ENCODE measurements around the gene ARHGDIA. TPM values are rescaled to one million over a fixed set of nuclear protein-coding genes. Genes with fewer than 3 reads are reported as not detected.
"Not testable (repeated sequence)": the region's sequence is repeated elsewhere in the genome, so short reads cannot be mapped to it uniquely, and the experiment has no call there.

The ARHGDIA gene
- polyA plus RNA-seq, 6 donors from 2014 or later, result 42.9 to 116 (median 78.3) TPM

DNA sequence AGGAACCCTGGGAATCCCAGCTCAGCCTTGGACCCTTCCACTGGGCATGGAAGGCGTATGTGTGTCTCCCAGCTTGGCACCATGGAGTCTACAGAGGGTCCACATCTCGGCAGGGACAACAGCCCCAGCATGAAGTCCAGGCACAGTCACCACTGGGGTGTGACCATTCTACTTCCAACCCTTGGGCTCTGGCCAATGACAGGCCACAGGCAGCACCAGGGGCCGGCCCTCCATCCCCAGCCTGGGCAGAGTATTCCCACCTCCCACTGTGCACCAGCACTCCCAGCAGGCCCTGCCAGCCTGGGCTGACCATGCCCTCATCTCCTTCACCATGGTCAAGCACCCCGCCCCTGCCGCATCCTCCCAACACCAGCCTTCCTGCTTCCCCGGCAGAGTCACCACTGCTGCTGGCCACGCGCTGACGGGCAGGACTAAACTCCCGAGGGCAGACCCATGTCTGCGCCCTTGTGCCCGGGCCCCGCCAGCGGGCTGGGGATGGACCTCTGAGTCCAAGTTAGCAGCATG is 26.7 kb downstream of the ARHGDIA start:
- H3K36me3 Mint-ChIP-seq, result no peaks in the 10 kb centered on the region
- no peak for ATAC-seq (ENCODE audit: low read depth in 2 of 2)

DNA sequence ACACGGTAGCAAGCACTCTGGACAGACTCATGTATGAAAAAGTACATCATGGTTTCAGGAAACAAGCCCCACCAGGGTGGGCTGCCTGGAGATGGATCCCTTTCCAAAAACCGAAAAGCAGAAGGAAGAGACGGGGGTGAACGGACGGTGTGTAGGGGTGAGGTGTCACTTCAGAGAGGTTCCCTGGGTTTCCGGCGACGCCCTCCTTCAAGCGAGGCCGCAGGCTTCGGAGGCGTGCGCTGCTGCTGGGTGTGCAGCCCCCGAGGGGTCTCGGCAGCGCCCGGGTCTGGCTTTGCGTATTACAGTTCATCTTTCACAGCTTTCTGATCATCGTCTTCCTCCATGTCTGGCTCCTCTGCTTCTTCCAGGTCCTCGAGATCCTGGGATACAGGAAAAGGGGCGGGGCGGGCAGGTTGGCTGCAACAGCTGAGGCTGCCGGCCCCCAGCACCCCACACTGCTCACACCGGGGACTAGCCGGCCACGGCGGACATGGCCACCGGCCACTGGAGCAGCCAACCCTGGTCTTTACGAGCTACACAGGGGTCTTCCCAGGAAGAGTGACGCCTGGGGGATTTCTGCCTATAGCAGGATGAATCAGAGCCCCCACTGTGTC is 27.3 kb downstream of the ARHGDIA start:
- H3K4me3 Mint-ChIP-seq, result no peak overlapping the region
- ATAC-seq (ENCODE audit: low read depth in 2 of 2), result no peak
- DNase-seq, result no peak
- H3K36me3 Mint-ChIP-seq, result no peaks in the 10 kb centered on the region
- H3K27ac Mint-ChIP-seq, result no peak overlapping the region
- H3K4me1 Mint-ChIP-seq, result no peaks in the 10 kb centered on the region
- H3K27me3 Mint-ChIP-seq, result no peaks in the 10 kb centered on the region
- no peaks in the 10 kb centered on the region for H3K9me3 Mint-ChIP-seq

More for the DNA sequence above, 26.7 kb downstream of the ARHGDIA start:
- Mint-ChIP-seq H3K9me3 (no peaks in the 10 kb centered on the region), H3K4me1 (no peaks in the 10 kb centered on the region), H3K27me3 (no peaks in the 10 kb centered on the region), H3K27ac (no peak overlapping the region), H3K4me3 (no peak overlapping the region)
- DNase-seq, result no peak

DNA sequence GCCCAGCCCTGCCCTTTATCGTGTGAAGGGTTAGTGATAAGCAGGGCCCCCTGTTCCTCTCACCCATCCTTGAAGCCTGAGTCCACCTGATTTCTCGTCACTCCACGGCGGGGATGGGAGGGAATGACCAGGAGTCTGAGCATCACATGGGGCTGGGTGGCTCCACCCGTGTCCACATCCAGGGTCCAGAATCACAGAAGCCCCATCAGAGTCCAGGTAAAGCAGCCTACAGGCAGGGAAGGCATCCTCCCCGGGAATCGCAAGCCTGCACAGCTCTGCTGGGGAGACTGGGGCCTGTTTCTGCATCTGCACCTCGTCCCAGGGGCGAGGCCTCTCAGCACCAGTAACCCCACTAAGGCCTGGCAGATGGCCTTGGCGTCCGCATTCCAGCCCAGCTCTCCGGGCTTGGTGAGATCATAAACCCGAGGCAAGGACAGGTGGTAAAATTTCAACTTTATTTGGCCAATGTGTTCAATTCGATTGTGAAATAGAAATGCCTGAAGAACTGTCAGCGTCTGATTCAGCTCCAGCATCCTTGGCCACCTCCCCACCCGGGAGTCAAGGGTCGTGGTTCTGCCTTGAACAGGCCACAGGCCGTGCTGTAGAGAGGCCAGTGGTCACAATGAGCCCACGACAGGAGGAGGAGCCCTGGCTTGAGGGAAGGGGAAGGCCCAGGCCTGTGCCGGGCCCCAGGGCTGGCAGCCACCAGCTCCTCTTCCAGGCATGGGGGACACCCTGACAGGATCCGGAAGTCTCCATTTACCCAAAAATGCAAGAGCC is 28.2 kb downstream of the ARHGDIA start:
- Mint-ChIP-seq H3K27ac (peak overlapping the region in 1 of 6 donors; percentile 20), H3K4me1 (no peaks in the 10 kb centered on the region), H3K4me3 (no peak overlapping the region), H3K9me3 (no peaks in the 10 kb centered on the region), H3K27me3 (no peaks in the 10 kb centered on the region), H3K36me3 (no peaks in the 10 kb centered on the region)
- no peak for DNase-seq
- ATAC-seq (ENCODE audit: low read depth in 2 of 2), result no peak

DNA sequence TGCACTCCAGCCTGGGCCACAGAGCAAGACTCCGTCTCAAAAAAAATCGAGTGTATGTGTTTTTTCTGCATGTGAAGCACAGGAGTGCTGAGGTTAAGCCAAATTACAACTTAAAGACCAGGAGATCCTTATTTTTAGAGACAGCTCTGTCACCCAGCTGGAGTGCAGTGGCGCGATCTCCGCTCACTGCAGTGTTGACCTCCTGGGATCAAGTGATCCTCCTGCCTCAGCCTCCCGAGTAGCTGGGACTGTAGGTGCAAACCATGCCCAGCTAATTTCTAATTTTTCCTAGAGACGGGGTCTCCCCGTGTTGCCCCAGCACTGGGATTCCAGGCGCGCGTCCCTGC is 28.8 kb downstream of the ARHGDIA start:
- ATAC-seq (ENCODE audit: low read depth in 2 of 2), result no peak
- Mint-ChIP-seq H3K4me1 (no peaks in the 10 kb centered on the region), H3K27ac (no peak overlapping the region), H3K4me3 (no peak overlapping the region), H3K9me3 (no peaks in the 10 kb centered on the region), H3K27me3 (no peaks in the 10 kb centered on the region), H3K36me3 (no peaks in the 10 kb centered on the region)
- no peak for DNase-seq

DNA sequence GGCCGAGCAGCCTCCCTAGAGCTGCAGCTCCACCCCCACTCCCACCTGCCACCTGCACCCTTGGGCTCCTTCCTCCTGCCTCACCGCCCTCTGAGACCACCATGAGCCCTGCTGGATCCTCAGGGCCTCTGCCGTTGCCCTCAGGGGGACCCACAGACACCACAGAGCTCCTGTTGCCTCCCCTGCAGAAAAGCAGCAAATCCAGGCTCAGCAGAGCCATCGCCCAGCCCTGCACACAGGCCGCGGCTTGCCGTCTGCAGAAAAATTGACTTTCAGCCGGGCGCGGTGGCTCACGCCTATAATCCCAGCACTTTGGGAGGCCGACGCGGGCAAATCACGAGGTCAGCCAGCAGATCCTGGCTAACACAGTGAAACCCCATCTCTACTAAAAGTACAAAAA is 29.3 kb downstream of the ARHGDIA start:
- Mint-ChIP-seq H3K4me3 (no peak overlapping the region), H3K4me1 (no peaks in the 10 kb centered on the region), H3K9me3 (no peaks in the 10 kb centered on the region), H3K27me3 (no peaks in the 10 kb centered on the region), H3K27ac (no peak overlapping the region), H3K36me3 (no peaks in the 10 kb centered on the region)
- DNase-seq (no peak), ATAC-seq (ENCODE audit: low read depth in 2 of 2) (no peak)

DNA sequence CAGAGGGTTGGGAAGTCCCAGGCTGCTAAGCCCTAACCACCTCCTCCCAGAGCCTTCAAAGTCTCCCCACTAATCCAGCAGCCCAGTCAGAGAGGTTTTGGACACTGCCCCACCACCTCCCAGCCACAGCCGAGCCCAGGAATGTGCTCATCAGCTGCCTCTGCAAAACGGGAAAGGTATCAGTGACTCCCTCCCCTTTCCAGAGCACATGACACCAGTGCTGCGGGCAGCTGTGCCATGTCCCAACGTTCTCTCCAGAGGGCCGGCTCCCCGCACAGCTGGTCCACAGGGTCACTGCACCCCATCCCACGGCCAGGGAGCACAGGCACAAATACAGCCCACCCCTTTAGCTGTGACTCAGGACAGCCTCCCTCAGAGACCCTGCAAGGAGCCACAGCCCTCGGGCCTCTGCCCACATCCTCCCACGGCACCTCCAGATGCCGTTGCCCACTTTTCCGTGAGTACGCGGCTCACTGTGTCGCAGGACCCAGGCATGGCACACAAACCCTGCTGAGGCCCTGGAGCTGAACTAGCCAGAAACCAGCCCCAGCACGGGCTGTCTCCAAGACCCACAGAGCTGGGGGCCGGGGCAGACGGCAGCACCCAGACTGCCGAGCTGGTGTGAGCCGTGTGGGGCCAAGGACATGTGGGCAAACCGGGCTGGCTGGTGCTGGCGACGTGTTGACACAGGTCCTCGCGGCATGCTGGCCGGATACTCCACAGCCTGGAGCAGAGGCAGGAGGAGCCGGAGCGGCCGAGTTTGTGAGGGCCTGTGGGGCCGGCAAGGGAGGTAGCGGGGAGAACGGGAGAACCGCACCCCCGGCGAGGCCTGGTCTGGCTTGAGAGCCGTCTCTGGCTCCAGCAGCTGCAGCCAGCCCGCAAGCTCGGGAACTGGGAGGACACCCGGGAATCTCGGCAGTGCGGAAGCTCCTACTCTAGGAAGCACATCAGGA is 30.0 kb downstream of the ARHGDIA start:
- ATAC-seq (ENCODE audit: low read depth in 2 of 2) (no peak), DNase-seq (no peak)
- no peak overlapping the region for H3K4me3 Mint-ChIP-seq
- H3K27me3 Mint-ChIP-seq, result no peaks in the 10 kb centered on the region
- no peaks in the 10 kb centered on the region for H3K9me3 Mint-ChIP-seq
- H3K36me3 Mint-ChIP-seq, result no peaks in the 10 kb centered on the region
- no peak overlapping the region for H3K27ac Mint-ChIP-seq
- no peaks in the 10 kb centered on the region for H3K4me1 Mint-ChIP-seq

DNA sequence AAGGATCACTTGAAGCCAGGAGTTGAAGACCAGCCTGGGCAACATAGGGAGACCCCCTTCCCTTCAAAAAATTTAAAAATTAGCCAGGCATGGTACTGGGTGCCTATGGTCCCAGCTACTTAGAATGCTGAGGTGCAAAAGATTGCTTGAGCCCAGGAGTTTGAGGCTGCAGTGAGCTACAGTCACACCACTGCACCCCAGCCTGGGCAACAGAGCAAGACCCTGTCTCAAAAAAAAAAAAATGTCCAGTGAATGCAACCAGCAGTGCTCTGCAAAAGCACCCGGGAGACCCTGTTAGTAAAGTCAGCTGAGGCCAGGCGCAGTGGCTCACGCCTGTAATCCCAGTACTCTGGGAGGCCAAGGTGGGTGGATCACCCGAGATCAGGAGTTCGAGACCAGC is 31.1 kb downstream of the ARHGDIA start:
- not testable (repeated sequence) for DNase-seq; H3K4me1 Mint-ChIP-seq; H3K36me3 Mint-ChIP-seq; ATAC-seq (ENCODE audit: low read depth in 2 of 2); H3K27me3 Mint-ChIP-seq; H3K4me3 Mint-ChIP-seq; H3K9me3 Mint-ChIP-seq
- H3K27ac Mint-ChIP-seq, result peak overlapping the region in 1 of 6 donors; percentile 58

DNA sequence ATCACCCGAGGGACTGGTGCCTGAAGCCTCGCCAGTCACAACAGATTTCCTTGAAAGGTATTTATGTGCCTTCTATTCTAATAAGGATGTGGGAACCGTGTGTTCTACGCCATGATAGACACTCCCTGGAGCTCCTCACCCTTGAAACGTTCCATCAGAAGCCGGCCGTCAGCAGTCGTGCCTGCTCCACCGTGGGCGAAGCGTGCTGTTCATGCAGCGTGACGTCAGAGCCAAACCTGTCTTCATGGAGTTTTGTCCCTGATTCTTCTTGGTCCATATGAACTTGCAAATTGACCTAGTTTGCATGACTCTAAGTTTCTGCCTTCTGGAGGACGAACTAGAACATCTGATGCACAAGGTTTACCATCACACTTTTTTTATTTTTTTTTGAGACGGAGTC is 31.8 kb downstream of the ARHGDIA start:
- no peaks in the 10 kb centered on the region for H3K9me3 Mint-ChIP-seq
- ATAC-seq (ENCODE audit: low read depth in 2 of 2), result no peak
- H3K4me3 Mint-ChIP-seq, result peak overlapping the region in 2 of 8 donors; percentile 3 to 50
- no peak for DNase-seq
- H3K27me3 Mint-ChIP-seq, result no peaks in the 10 kb centered on the region
- H3K27ac Mint-ChIP-seq, result no peak overlapping the region
- peaks cover 0 to 3% (median 0%) of the 10 kb centered on the region in 3 donors for H3K4me1 Mint-ChIP-seq
- no peaks in the 10 kb centered on the region for H3K36me3 Mint-ChIP-seq

DNA sequence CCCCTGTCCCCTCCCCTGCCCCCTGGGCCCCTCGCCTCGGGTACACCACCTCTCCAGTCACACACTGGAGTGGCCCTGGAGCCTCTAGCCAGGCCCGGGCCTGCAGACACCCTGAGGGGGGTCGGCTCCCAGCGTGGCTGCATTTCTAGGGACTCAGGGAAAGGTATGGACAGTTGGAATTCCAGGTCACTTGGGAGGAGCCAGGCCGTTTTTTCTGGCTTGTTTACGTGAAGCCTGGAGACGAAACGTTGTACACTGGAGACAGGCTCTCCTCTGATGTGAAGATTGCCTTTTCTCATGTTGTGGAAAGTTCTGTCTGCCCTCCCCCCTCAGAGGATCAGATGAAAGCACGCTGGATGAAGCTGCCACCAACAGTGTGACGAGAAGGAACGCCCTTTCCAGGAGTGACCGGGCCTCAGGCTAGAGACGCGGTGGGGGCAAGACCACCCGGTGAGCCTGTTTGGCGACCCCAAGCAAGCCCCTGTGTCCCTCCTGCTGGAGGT is 32.3 kb downstream of the ARHGDIA start:
- H3K27me3 Mint-ChIP-seq, result no peaks in the 10 kb centered on the region
- DNase-seq, result no peak
- H3K4me1 Mint-ChIP-seq, result peaks cover 0 to 4% (median 3%) of the 10 kb centered on the region in 3 donors
- ATAC-seq (ENCODE audit: low read depth in 2 of 2), result no peak
- peak overlapping the region in 1 of 8 donors; percentile 3 for H3K4me3 Mint-ChIP-seq
- H3K27ac Mint-ChIP-seq, result no peak overlapping the region
- H3K9me3 Mint-ChIP-seq, result no peaks in the 10 kb centered on the region
- H3K36me3 Mint-ChIP-seq, result no peaks in the 10 kb centered on the region

DNA sequence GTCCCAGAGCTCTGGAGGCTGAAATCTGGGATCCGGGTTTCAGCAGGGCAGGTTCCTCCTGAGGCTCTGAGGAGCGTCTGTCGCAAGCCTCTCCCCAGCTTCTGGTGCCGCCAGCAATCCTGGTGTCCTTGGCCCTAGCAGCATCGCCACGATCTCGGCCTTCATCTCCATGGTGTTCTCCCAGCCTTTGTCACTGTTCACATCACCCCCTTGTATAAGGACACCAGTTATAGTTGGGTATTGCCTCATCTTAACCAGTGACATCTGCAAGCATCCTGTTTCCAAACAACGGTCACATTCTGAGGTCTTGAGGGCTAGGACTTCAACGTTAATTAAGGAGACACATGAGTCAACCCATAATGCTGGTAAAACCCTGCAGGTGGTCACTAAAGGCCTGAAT is 33.5 kb downstream of the ARHGDIA start:
- ATAC-seq (ENCODE audit: low read depth in 2 of 2) (no peak), DNase-seq (no peak)
- Mint-ChIP-seq H3K27me3 (no peaks in the 10 kb centered on the region), H3K36me3 (no peaks in the 10 kb centered on the region), H3K4me1 (peaks cover under 1 to 7% (median 6%) of the 10 kb centered on the region in 3 donors), H3K27ac (no peak overlapping the region), H3K9me3 (no peaks in the 10 kb centered on the region), H3K4me3 (no peak overlapping the region)

DNA sequence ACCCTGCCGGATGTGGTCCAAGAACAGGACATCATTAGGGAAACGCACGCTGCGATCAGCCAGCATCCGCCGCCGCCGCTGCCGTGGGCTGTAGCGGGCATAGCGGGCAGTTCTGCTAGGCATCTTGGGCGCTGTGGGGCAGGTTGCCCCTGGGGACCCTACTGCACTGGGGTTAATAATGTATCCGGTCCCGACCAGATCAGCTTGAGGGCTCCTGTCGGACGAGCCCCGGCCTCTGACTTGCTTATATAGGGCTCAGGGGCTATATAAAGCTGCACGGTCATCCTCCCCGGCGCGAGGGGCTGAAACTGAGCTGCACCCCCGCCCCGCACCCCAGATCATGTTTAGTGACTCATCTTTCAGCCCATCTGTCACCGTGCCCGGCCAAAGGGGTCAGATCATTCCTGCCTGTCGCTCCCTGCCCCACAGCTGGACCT is 36.3 kb downstream of the ARHGDIA start, which contains the start of gene PPP1R27:
Gene PPP1R27, minus strand, starts transcription at position 220 of the 437 bp plus-strand sequence. Its CDS starts 97 bp downstream, at position 123.
- Mint-ChIP-seq H3K4me1 (peaks cover 16 to 22% (median 17%) of the 10 kb centered on the region in 3 donors), H3K9me3 (no peaks in the 10 kb centered on the region), H3K27me3 (no peaks in the 10 kb centered on the region), H3K4me3 (peak within 1 kb of the TSS; percentile 74 to 93 (median 84)), H3K36me3 (no peaks in the 10 kb centered on the region), H3K27ac (peak within 1 kb of the TSS; percentile 74 to 96 (median 94))
- DNase-seq (no peak), ATAC-seq (ENCODE audit: low read depth in 2 of 2) (no peak)

DNA sequence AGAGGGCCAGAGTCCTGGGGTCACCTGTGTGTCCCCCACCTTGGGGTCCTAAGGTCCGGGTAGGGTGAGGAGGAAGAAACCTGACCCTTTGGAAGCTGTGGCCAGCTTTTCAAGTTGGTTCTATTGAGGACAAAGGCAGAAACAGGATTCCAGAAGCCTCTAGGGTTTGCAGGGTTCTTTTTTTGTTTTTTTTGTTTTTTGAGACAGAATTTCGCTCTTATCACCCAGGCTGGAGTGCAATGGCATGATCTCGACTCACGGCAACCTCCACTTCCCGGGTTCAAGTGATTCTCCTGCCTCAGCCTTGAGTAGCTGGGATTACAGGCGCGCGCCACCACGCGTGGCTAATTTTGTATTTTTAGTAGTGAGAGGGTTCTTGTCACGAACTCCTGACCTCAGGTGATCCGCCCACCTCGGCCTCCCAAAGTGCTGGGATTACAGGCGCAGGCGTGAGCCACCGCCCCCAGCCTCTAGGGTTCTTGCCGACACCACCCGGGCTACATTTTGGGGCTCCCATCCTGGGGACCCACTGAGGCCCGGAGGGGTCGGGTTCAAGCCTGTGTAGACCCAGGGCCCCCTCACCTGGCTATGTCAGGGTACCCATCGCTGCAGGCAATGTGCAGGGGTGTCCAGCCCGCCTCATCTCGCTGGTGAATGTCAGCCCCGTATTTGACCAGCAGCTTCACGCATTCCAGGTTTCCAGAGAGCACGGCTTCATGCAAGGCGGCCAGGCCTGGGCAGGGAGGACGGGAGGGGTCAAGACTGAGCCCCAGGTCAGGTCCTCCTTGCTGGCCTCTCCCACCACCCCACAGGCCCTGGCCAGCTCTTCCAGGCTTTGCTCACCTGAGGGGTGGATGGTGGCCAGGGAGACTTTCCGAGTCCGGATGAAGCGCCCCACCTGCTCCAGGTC is 37.0 kb downstream of the ARHGDIA start:
- no peak for ATAC-seq (ENCODE audit: low read depth in 2 of 2)

More for the DNA sequence above, 37.0 kb downstream of the ARHGDIA start:
- Mint-ChIP-seq H3K9me3 (no peaks in the 10 kb centered on the region), H3K27me3 (no peaks in the 10 kb centered on the region), H3K4me3 (peak overlapping the region; percentile 74 to 93 (median 84)), H3K4me1 (peaks cover 17 to 26% (median 22%) of the 10 kb centered on the region in 3 donors), H3K27ac (peak overlapping the region; percentile 74 to 96 (median 94)), H3K36me3 (no peaks in the 10 kb centered on the region)
- DNase-seq, result no peak
